Mononuclear cell (primary cell): Measurements from ENCODE around the gene MORC1. TPM values are rescaled to one million over a fixed set of nuclear protein-coding genes. Genes with fewer than 3 reads are reported as not detected.

Experiments
- H3K27me3 ChIP-seq: 2 replicates; pipeline ENCODE4 v1.6.0; 2011; ENCODE audit warnings: low read length, control low read depth; ENCODE audit not compliant: insufficient read depth
- H3K4me1 ChIP-seq: 2 replicates; pipeline ENCODE4 v1.5.1; 2011; ENCODE audit warnings: mild to moderate bottlenecking, low read length, control low read depth; ENCODE audit not compliant: insufficient read depth
- H3K4me3 ChIP-seq: 2 replicates; pipeline ENCODE4 v1.5.1; 2011; ENCODE audit warnings: mild to moderate bottlenecking, low read length, moderate library complexity
- H3K9me3 ChIP-seq: 2 replicates; pipeline ENCODE4 v1.5.1; 2011; ENCODE audit warnings: low read depth, mild to moderate bottlenecking, control low read depth, low read length
- total RNA-seq: library from RNA; depleted of rRNA; stranded (reverse); fragments of >200 nt; gene quantifications from one replicate; pipeline ENCODE4 v1.2.3, GENCODE V29; 2012

The MORC1 gene
- total RNA-seq, 1 donor, result 0.84 TPM

GRCh38 chr3:109023656-109024254 is 94.2 kb downstream of the MORC1 start:
- H3K4me1 ChIP-seq, result no peaks in the 10 kb centered on the region
- no peak overlapping the region for H3K4me3 ChIP-seq
- no peaks in the 10 kb centered on the region for H3K27me3 ChIP-seq
- no peaks in the 10 kb centered on the region for H3K9me3 ChIP-seq

DNA sequence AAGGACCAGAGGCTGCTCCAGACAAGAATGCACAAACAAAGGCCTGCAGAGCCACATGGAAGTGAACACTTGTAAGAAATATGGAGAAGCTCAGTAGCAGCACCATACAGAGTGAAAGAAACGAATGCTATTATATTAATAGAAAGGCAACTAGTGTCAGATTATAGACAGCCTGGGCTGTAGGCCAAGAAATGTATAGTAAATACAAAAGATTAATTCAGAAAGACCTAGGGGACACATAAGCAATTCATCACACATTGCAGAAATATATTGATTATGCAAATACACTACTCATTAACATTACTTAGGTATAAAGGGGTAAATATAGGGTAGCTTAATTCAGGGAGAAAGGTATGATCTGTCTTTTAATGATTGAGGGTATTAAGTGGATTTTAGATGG is 94.8 kb downstream of the MORC1 start:
- Histone ChIP-seq H3K9me3 (no peaks in the 10 kb centered on the region), H3K4me1 (no peaks in the 10 kb centered on the region), H3K4me3 (no peak overlapping the region), H3K27me3 (no peaks in the 10 kb centered on the region)

GRCh38 chr3:109021556-109021955 is 96.4 kb downstream of the MORC1 start:
- no peaks in the 10 kb centered on the region for H3K4me1 ChIP-seq
- no peaks in the 10 kb centered on the region for H3K27me3 ChIP-seq
- no peak overlapping the region for H3K4me3 ChIP-seq
- H3K9me3 ChIP-seq, result no peaks in the 10 kb centered on the region

GRCh38 chr3:109018828-109019227 is 99.1 kb downstream of the MORC1 start:
- Histone ChIP-seq H3K4me3 (no peak overlapping the region), H3K27me3 (no peaks in the 10 kb centered on the region), H3K9me3 (no peaks in the 10 kb centered on the region), H3K4me1 (no peaks in the 10 kb centered on the region)

DNA sequence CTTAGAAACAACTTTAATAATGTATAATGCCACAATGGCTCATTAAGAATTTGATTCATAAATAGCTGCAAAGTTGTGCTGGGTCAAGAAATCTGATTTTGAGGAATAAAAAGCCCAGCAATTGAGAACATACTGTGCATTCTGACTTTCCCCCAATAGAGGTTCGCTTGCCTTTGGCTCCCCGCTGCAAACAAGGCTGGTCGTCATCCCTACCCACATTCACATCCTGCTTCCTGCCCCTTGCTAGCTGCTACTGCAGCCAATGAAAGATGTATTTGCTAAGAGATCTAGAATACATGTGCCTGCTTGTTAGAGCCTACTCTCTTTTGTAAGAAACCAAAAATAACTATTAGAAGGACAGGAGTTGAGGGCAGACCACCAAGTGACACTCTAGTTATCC is 112.5 kb downstream of the MORC1 start:
- Histone ChIP-seq H3K9me3 (no peaks in the 10 kb centered on the region), H3K4me1 (no peaks in the 10 kb centered on the region), H3K4me3 (no peak overlapping the region), H3K27me3 (no peaks in the 10 kb centered on the region)

DNA sequence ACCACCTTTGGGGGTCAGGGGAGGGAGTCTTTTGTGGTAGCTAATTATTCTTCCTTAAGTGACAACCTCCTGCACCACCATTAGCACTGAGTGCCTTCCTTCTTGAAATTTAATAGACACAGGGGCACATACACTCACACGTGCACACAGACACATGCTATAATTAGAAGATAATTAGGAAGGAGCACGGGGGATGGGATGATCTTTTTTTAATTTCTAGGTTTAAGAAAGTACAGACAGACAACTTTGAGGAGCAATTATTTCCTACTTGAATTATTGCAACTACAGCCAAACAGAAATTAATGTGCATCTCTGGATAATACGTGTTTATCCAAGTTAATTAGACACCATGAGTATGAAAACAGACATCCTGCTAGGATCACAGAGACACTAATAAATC is 119.5 kb downstream of the MORC1 start:
- H3K27me3 ChIP-seq, result no peaks in the 10 kb centered on the region
- no peak overlapping the region for H3K4me3 ChIP-seq
- no peaks in the 10 kb centered on the region for H3K9me3 ChIP-seq
- no peaks in the 10 kb centered on the region for H3K4me1 ChIP-seq

- no peaks in the 10 kb centered on the region for H3K27me3 ChIP-seq
- no peak overlapping the region for H3K4me3 ChIP-seq
- no peaks in the 10 kb centered on the region for H3K4me1 ChIP-seq
- H3K9me3 ChIP-seq, result no peaks in the 10 kb centered on the region
These were observed 132.1 kb downstream of the MORC1 start for GRCh38 chr3:108985844-108986243.

GRCh38 chr3:108983051-108983450 is 134.9 kb downstream of the MORC1 start:
- no peak overlapping the region for H3K4me3 ChIP-seq

DNA sequence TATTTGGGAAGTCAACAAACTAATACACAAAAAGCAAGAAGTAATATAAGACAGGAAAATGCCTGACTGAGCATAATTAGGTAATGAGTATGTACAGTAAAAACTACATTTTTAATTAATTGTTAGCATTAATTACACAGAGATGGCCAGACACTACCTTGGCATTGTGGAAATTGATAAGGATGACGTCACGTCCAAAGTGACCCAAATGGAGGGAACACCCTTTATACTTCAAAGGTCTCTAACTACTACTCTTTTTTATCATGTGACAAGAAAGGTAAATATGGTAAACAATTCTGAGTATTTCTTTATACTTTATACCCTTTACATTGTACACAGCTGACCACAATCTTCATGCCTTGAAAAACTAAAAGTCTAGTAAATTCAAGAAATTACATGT is 141.9 kb downstream of the MORC1 start:
- no peaks in the 10 kb centered on the region for H3K9me3 ChIP-seq
- H3K4me3 ChIP-seq, result no peak overlapping the region
- no peaks in the 10 kb centered on the region for H3K27me3 ChIP-seq
- no peaks in the 10 kb centered on the region for H3K4me1 ChIP-seq

More at GRCh38 chr3:108983051-108983450, 134.9 kb downstream of the MORC1 start:
- H3K9me3 ChIP-seq, result no peaks in the 10 kb centered on the region
- H3K27me3 ChIP-seq, result no peaks in the 10 kb centered on the region
- no peaks in the 10 kb centered on the region for H3K4me1 ChIP-seq

DNA sequence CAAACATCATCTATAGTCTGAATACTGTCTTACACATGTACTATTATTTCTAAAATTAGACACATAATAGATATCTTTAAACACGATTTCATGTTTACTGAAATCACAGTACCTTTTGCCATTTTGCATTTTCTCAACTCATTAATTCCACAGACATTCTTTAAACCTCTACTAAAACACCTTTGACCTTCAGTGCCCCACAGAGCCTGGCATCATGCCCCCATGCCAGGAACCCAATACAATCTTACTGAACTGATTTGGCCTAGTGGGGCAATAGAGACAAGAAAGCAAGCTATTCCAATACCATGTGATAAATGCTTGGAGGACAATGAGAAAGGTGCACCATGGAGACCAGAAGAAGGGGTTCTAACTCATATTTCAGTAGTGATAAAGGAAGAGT is 144.9 kb downstream of the MORC1 start:
- H3K4me3 ChIP-seq, result no peak overlapping the region
- no peaks in the 10 kb centered on the region for H3K9me3 ChIP-seq
- H3K4me1 ChIP-seq, result no peaks in the 10 kb centered on the region
- no peaks in the 10 kb centered on the region for H3K27me3 ChIP-seq

- no peaks in the 10 kb centered on the region for H3K27me3 ChIP-seq
- no peak overlapping the region for H3K4me3 ChIP-seq
- no peaks in the 10 kb centered on the region for H3K9me3 ChIP-seq
- H3K4me1 ChIP-seq, result no peaks in the 10 kb centered on the region
These were observed 145.5 kb downstream of the MORC1 start for GRCh38 chr3:108972482-108972881.

GRCh38 chr3:108970561-108970960 is 147.4 kb downstream of the MORC1 start:
- Histone ChIP-seq H3K4me1 (no peaks in the 10 kb centered on the region), H3K27me3 (no peaks in the 10 kb centered on the region), H3K9me3 (no peaks in the 10 kb centered on the region), H3K4me3 (no peak overlapping the region)

DNA sequence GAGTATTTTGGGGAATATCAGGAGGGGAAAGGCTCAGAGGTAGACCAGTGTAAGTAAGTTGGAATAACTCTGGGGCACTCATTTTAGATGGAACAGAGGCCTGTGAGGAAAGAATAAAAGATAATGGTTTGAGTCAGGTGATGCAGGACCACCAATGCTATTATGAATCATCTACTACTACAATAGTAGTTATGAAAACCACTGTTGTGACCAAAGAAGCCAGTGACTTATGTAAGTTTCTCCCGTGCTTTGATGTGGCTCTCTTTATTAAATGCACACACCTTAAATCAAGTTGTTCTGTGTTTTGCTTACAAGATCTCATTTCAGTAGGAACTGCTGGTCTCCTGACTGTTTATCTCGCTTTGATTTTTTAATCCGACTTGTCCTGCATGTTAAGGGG is 151.2 kb downstream of the MORC1 start:
- Histone ChIP-seq H3K4me1 (no peaks in the 10 kb centered on the region), H3K27me3 (no peaks in the 10 kb centered on the region), H3K4me3 (no peak overlapping the region), H3K9me3 (no peaks in the 10 kb centered on the region)

GRCh38 chr3:108959017-108959416 is 158.9 kb downstream of the MORC1 start:
- H3K4me3 ChIP-seq, result no peak overlapping the region
- no peaks in the 10 kb centered on the region for H3K9me3 ChIP-seq
- H3K4me1 ChIP-seq, result no peaks in the 10 kb centered on the region
- H3K27me3 ChIP-seq, result no peaks in the 10 kb centered on the region

- no peak within 1 kb of the TSS for H3K4me3 ChIP-seq
- H3K4me1 ChIP-seq, result no peaks in the 10 kb centered on the region
- no peaks in the 10 kb centered on the region for H3K9me3 ChIP-seq
- H3K27me3 ChIP-seq, result peaks cover 2% of the 10 kb centered on the region
These were observed 164.2 kb downstream of the MORC1 start, which contains the start of gene GUCA1C for GRCh38 chr3:108953700-108954099. GUCA1C (minus strand) TSS chr3:108953879; CDS start chr3:108953762, 117 bp downstream.

GRCh38 chr3:108953210-108953609 is 164.7 kb downstream of the MORC1 start:
- H3K4me3 ChIP-seq, result no peak overlapping the region
- no peaks in the 10 kb centered on the region for H3K4me1 ChIP-seq
- no peaks in the 10 kb centered on the region for H3K9me3 ChIP-seq
- H3K27me3 ChIP-seq, result peaks cover 2% of the 10 kb centered on the region
